HG02571 (cell line): ENCODE results near the gene C5.
"Not testable (repeated sequence)": the region's sequence is repeated elsewhere in the genome, so short reads cannot be mapped to it uniquely, and the experiment has no call there.

Source experiments
- ATAC-seq: cut with Tn5 transposase; IDR thresholded peaks from one replicate; pipeline ENCODE4 v1.9.1; 2021; ENCODE audit warnings: mild to moderate bottlenecking, moderate library complexity; ENCODE audit not compliant: unreplicated experiment

The C5 gene

GRCh38 chr9:121050128-121050988, at the start of gene C5:
C5 (minus strand) TSS chr9:121050275; CDS start chr9:121050246, 29 bp downstream.
- ATAC-seq = no peak

GRCh38 chr9:121098567-121099198, 48.6 kb upstream of the C5 start:
- ATAC-seq = no peak

GRCh38 chr9:121095057-121095456, 45.0 kb upstream of the C5 start:
- ATAC-seq = no peak

GRCh38 chr9:121090743-121091142, 40.7 kb upstream of the C5 start:
- not testable (repeated sequence) for ATAC-seq

DNA sequence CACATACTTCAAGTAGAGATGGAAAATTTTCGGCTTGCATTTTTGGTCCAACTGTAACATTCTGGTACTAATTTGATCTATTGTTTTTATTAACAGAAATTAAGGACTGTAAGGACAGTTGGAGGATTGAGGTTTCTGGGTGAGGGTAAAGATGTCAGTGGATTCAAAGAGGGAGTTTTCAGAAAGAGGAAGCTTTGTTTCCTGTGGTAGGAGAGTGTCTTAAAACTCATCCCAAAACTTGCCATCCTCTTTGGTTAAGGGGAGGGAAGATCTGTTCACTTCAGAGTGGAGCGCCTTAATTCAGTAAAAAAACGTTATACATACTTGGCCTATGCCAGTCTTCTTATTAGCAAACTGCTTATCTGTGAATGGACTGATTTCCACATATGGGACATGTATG, 38.5 kb upstream of the C5 start:
- no peak for ATAC-seq

GRCh38 chr9:121085661-121086060, 35.6 kb upstream of the C5 start:
- ATAC-seq = no peak

DNA sequence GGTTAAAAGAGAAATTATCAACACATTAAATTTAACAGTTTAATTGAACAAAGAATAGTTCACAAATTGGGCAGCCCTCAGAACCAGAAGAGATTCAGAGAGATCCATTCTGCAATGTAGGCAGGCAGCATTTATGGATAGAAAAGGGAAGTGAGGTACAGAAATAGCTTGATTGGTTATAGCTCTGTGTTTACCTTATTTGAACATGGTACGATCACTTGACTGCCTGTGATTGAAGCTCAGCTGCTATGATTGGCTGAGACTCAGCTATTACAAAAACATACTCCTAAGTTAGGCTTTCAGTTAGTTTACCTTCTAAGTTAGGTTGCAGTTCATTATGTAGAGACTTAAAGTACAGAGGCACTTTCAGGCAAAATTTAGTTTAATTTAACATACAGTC, 32.0 kb upstream of the C5 start:
- no peak for ATAC-seq

DNA sequence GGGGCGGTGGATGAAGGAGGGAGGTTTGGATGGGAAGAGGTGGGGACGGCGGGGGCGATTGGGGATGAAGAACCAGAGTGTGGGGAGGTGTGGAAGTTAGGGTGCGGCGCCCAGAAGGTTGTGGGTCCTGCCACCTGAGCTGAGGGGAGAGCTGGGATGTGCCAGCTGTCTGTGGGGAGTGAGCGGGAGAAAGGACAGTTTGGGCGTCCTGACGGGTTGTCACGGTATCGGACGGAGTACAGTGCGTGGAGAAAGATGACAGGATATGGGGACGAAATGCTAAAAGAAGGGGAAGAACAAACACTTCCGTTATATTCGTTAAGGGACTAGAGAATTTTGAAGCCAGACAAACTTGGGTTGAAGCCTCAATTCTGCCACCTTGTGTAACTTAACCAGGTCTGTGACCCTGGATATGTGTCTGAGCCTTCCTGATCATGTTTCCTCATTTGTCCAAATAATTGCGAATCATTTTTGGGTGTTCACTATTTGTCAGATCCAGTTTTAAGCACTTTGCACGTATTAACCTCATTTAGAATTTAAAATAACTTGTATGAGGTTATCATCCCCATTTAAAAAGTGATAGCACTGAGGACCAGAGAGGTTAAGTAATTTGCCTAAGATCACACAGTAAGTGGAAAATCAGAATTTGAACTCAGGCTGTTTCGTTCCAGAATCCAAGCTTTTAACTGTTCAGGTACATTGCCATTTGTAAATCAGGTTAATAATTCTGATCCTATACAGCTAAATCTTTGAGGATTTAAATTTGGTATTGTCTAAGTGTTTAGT, 25.4 kb upstream of the C5 start:
- ATAC-seq = peak; percentile 8

DNA sequence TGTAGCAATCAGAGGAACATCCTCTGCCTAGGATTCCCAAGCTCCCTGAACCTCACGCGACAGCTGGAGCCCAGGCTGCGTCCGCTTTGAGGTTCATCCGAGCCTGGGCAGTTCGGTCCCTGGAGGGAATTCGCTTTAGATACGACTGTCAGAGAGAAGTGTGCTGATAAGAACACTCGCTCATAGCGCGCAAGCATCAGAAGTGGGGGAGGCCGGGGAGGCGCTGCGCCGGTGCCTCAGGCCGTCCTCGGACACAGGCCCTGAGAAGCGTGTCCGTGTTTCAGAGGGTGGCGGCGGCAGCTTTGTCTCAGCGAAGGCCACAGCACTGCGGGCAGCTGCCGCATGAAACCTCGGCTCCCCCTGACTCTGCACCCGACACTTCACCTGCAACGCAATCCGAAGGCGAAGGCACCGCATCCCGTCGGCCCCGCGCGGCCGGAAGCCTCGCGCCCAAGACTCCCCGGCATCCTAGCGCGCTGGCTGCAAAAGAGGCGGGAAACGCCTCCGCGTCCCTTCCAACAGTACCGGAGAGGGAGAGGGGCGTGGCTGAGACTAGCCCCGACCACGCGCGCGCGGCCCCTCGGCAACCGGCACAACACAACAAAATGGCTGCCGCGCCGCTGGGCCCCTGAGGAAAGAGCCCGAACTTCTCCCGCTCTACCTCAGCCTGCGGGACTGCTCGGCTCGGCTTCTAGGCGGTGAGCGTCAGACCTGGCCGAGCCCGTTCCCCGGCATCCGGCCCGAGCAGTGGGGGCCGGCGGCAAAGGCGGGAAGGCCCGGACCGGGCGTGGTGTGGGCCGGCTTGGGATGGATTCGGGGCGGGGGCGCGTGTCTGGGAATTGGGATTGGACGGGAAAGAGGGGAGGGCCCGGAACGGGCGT, 24.5 kb upstream of the C5 start, which contains the start of gene CNTRL:
CNTRL (plus strand) TSS at position 586 of the 881 bp plus-strand sequence. CDS start 13,372 bp downstream, outside the sequence.
- peak; percentile 66 for ATAC-seq

GRCh38 chr9:121073038-121073437, 23.0 kb upstream of the C5 start:
- ATAC-seq = no peak

DNA sequence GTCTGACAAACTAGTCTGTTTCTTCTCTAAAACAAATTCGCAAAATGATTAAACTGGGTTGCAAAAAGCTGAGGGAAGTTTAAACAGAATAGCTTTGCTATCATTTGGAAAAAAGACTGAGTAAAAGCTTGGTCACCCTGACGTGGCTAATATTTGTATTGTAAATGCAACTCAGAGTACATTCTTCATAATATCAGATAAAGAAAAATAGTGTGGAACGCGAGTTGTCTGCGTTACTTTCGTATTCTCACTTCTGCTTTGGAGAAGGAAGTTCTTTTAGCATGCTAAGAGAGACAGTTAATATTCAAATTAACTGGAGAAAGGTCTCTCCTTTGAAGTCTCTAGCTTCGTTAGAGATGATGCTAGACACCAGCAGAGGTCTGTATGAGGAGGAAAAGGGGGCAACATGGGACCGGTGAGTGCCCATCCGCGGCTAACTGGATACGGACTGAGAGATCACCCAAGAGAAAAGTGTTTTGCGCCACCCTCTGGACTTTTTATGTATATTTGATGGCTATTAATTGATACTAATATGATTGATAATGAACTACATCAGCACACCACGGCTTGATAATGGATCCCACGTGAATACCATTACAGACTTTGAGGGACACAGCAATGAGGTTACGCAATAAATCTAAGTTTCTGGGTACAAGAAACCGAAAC, 21.8 kb upstream of the C5 start:
- no peak for ATAC-seq

- ATAC-seq = no peak
Measured at GRCh38 chr9:121071370-121071755, 21.3 kb upstream of the C5 start.

DNA sequence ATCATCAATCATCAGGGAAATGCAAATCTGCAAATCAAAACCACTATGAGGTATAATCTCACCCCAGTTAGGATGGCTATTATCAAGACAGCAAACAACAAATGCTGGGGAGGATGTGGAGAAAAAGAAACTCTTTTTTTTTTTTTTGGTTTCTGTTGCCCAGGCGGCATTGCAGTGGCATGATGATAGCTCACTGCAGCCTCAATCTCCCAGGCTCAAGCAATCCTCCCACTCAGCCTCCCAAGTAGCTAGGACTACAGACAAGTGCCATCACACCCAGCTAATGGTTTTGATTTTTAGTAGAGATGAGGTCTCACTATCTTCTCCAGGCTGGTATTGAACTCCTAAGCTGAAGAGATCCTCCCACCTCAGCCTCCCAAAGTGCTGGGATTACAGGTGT, 19.3 kb upstream of the C5 start:
- ATAC-seq = no peak

DNA sequence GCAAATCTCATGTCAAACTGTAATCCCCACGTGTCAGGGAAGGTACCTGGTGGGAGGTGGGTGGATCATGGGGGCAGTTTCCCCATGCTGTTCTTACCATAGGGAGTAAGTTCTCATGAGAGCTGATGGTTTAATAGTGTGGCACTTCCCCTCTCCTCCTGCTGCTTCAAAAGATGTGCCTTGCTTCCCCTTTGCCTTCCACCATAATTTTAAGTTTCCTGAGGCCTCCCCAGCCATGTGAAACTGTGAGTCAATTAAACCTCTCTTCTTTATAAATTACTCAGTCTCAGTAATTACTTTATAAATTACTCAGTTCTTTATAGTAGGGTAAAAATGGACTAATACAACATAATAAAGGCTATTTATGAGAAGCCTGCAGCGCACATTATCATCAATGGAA, 17.6 kb upstream of the C5 start:
- no peak for ATAC-seq

DNA sequence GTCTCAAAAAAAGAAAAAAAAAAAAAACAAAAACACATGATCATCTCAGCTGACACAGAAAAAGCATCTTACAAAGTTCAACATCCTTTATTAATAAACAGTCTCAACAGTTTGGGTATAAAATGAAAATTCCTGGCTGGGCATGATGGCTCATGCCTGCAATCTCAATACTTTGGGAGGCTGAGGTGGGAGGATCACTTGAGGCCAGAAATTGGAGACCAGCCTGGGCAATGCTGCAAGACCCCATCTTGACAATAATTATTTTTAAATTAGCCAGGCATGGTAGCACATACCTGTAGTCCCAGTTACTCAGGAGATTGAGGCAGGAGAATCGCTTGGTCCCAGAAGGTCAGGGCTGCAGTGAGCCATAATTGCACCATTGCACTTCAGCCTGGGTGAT, 16.8 kb upstream of the C5 start:
- ATAC-seq = no peak

- ATAC-seq = no peak
Measured at GRCh38 chr9:121059998-121060636, 10.0 kb upstream of the C5 start.

- no peak for ATAC-seq
Measured at GRCh38 chr9:121059513-121059912, 9.4 kb upstream of the C5 start.

GRCh38 chr9:121057821-121058220, 7.7 kb upstream of the C5 start:
- ATAC-seq = no peak

GRCh38 chr9:121055642-121056143, 5.6 kb upstream of the C5 start:
- no peak for ATAC-seq
